GM15510 (cell line): ENCODE results near the gene COL23A1.

Source experiments
- POLR2A ChIP-seq: IDR thresholded peaks from 3 replicates; pipeline ENCODE4 v1.6.1; 2011; ENCODE audit warnings: borderline replicate concordance; ENCODE audit not compliant: insufficient read length; ENCODE audit errors: extremely low read depth

COL23A1 gene

GRCh38 chr5:178531786-178532185 is 58.4 kb downstream of the COL23A1 start:
- no peak for TF ChIP-seq POLR2A

- TF ChIP-seq POLR2A, result no peak
Observed at GRCh38 chr5:178530526-178530925, 59.7 kb downstream of the COL23A1 start.

GRCh38 chr5:178529080-178529479 is 61.1 kb downstream of the COL23A1 start:
- TF ChIP-seq POLR2A, result no peak

- no peak for TF ChIP-seq POLR2A
Observed at GRCh38 chr5:178527458-178528307, 62.5 kb downstream of the COL23A1 start.

GRCh38 chr5:178526773-178527457 is 63.3 kb downstream of the COL23A1 start:
- no peak for TF ChIP-seq POLR2A

- TF ChIP-seq POLR2A, result no peak
Observed at GRCh38 chr5:178525906-178526732, 64.1 kb downstream of the COL23A1 start.

GRCh38 chr5:178524093-178524882 is 65.9 kb downstream of the COL23A1 start:
- TF ChIP-seq POLR2A, result no peak

GRCh38 chr5:178522361-178522760 is 67.8 kb downstream of the COL23A1 start:
- no peak for TF ChIP-seq POLR2A

- TF ChIP-seq POLR2A, result no peak
Observed at GRCh38 chr5:178520851-178521250, 69.3 kb downstream of the COL23A1 start.

GRCh38 chr5:178519804-178520203 is 70.4 kb downstream of the COL23A1 start:
- TF ChIP-seq POLR2A, result no peak

GRCh38 chr5:178519155-178519554 is 71.0 kb downstream of the COL23A1 start:
- no peak for TF ChIP-seq POLR2A

- no peak for TF ChIP-seq POLR2A
Observed at GRCh38 chr5:178516504-178517235, 73.5 kb downstream of the COL23A1 start.

- TF ChIP-seq POLR2A, result no peak
Observed at GRCh38 chr5:178515776-178516503, 74.3 kb downstream of the COL23A1 start.
